ENCODE measurements around the gene PATJ.

Gene PATJ

DNA sequence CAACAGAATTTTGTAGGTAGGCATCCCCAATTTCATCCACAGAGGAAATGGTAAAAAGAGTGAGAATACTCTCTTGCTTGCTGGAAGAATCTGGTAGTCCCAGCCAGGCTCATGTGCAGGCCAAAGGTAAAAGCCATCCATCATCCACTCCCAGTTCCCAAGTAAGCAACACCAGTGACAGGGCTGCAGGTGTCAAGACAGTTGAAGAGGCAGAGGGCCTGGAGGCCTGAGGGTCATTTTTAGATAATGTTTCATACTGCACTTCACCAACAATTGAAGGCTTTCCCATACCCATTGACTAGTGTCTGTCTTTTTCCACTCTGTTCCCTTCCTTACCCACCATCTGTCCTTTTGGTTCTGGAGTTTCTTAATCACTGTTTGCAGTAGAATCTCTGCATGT lies 310.7 kb downstream of the PATJ start:
- Mint-ChIP-seq H3K27ac (no peak overlapping the region), H3K36me3 (ENCODE audit: low read depth) (peaks cover 3% of the 10 kb centered on the region), H3K4me1 (no peaks in the 10 kb centered on the region), H3K4me3 (no peak overlapping the region), H3K9me3 (no peaks in the 10 kb centered on the region), H3K27me3 (no peaks in the 10 kb centered on the region)
- ATAC-seq (no peak), DNase-seq (no peak)

DNA sequence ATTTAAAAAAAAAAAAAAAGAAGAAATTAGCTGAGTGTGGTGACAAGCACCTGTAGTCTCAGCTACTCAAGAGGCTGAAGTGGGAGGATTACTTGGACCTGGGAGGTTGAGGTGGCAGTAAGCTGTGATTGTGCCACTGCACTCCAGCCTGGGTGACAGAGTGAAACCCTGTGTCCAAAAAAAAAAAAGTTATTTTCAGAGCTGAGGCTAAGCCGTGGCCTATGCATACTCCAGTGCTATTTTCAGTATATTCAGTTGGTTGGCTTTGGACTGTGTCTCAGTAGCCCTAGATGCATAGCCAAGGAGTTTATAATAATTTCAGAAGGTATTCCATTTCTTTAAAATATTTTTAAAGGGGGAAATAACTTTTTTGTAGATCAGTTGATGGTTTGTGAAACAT lies 311.9 kb downstream of the PATJ start:
- Mint-ChIP-seq H3K4me1 (no peaks in the 10 kb centered on the region), H3K27ac (no peak overlapping the region), H3K27me3 (no peaks in the 10 kb centered on the region), H3K4me3 (no peak overlapping the region), H3K9me3 (no peaks in the 10 kb centered on the region), H3K36me3 (ENCODE audit: low read depth) (peaks cover 3% of the 10 kb centered on the region)
- ATAC-seq (no peak), DNase-seq (no peak)

DNA sequence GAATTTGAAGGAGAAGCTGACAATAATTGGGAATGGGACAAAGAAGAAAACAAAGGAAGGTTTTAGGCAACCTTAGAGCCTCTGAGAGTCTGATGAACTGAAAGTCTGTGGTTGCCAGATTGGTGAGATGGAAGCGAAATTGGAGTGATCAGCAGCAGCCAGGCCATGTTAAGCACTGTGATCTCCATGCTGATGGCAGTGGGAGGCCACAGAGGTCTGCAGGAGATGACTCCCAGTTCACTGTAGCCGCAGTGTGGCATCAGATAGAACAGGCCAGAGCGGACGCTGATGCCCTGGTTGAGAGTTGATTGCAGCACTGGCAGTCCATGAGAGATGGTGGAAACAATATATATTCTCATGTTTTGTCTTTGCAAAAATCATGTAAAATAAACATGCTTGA lies 314.9 kb downstream of the PATJ start:
- no peak for DNase-seq
- Mint-ChIP-seq H3K36me3 (ENCODE audit: low read depth) (peaks cover 2% of the 10 kb centered on the region), H3K27ac (no peak overlapping the region), H3K27me3 (no peaks in the 10 kb centered on the region), H3K4me3 (no peak overlapping the region), H3K9me3 (no peaks in the 10 kb centered on the region), H3K4me1 (no peaks in the 10 kb centered on the region)
- no peak for ATAC-seq

- DNase-seq (no peak), ATAC-seq (no peak)
- H3K4me1 Mint-ChIP-seq: no peaks in the 10 kb centered on the region
- H3K36me3 Mint-ChIP-seq (ENCODE audit: low read depth): peaks cover 3% of the 10 kb centered on the region
- no peak overlapping the region for H3K4me3 Mint-ChIP-seq
- no peaks in the 10 kb centered on the region for H3K27me3 Mint-ChIP-seq
- H3K27ac Mint-ChIP-seq: no peak overlapping the region
- no peaks in the 10 kb centered on the region for H3K9me3 Mint-ChIP-seq
Measured at GRCh38 chr1:62057641-62058290, 315.5 kb downstream of the PATJ start.

GRCh38 chr1:62058956-62059355 lies 316.7 kb downstream of the PATJ start:
- Mint-ChIP-seq H3K4me3 (no peak overlapping the region), H3K27ac (no peak overlapping the region)

GRCh38 chr1:62062087-62062486 lies 319.8 kb downstream of the PATJ start:
- Mint-ChIP-seq H3K9me3 (no peaks in the 10 kb centered on the region), H3K27ac (no peak overlapping the region), H3K4me1 (no peaks in the 10 kb centered on the region), H3K4me3 (no peak overlapping the region), H3K36me3 (ENCODE audit: low read depth) (peaks cover 18% of the 10 kb centered on the region), H3K27me3 (no peaks in the 10 kb centered on the region)
- ATAC-seq: no peak
- no peak for DNase-seq

More at GRCh38 chr1:62058956-62059355, 316.7 kb downstream of the PATJ start:
- H3K27me3 Mint-ChIP-seq: no peaks in the 10 kb centered on the region
- ATAC-seq: no peak
- H3K4me1 Mint-ChIP-seq: no peaks in the 10 kb centered on the region
- H3K36me3 Mint-ChIP-seq (ENCODE audit: low read depth): peaks cover 5% of the 10 kb centered on the region
- no peaks in the 10 kb centered on the region for H3K9me3 Mint-ChIP-seq
- no peak for DNase-seq

DNA sequence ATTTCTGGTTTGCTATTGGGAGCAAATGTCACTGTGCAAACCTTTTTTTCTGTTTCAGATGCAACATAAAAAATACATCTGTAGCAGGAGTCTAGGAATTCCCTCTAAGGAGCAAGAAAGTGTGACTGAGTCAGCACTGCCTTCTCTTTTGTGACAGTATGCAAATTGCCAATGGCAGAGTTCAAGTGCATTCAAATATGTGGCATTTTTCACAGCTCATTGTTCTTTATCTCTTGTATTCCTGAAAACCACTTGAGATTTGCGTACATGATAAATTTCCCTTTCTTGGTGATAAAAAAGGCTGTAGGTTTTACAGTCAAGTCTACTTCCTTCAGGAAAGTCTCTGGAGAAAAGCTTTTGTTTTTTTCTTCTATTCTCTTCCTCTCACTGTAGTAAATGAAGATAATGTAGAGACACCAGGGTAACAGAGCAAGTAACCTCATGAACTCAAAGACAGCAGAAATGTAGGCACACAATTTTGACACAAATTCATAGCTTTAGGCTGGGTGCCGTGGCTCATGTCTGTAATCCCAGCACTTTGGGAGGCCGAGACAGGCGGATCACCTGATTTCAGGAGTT lies 322.6 kb downstream of the PATJ start:
- no peaks in the 10 kb centered on the region for H3K27me3 Mint-ChIP-seq
- H3K4me3 Mint-ChIP-seq: no peak overlapping the region
- H3K36me3 Mint-ChIP-seq (ENCODE audit: low read depth): peaks cover 16% of the 10 kb centered on the region
- ATAC-seq (no peak), DNase-seq (no peak)
- H3K27ac Mint-ChIP-seq: no peak overlapping the region
- H3K4me1 Mint-ChIP-seq: no peaks in the 10 kb centered on the region
- no peaks in the 10 kb centered on the region for H3K9me3 Mint-ChIP-seq

GRCh38 chr1:62066713-62067112 lies 324.4 kb downstream of the PATJ start:
- H3K27ac Mint-ChIP-seq: no peak overlapping the region
- H3K9me3 Mint-ChIP-seq: no peaks in the 10 kb centered on the region
- no peak overlapping the region for H3K4me3 Mint-ChIP-seq
- H3K36me3 Mint-ChIP-seq (ENCODE audit: low read depth): peaks cover 16% of the 10 kb centered on the region
- no peak for ATAC-seq
- no peak for DNase-seq
- no peaks in the 10 kb centered on the region for H3K27me3 Mint-ChIP-seq
- H3K4me1 Mint-ChIP-seq: no peaks in the 10 kb centered on the region

- H3K4me3 Mint-ChIP-seq: no peak overlapping the region
- H3K27ac Mint-ChIP-seq: no peak overlapping the region
Measured at GRCh38 chr1:62068416-62068843, 326.1 kb downstream of the PATJ start.

GRCh38 chr1:62068978-62069377 lies 326.7 kb downstream of the PATJ start:
- Mint-ChIP-seq H3K4me3 (no peak overlapping the region), H3K9me3 (no peaks in the 10 kb centered on the region), H3K27ac (no peak overlapping the region), H3K36me3 (ENCODE audit: low read depth) (peaks cover 13% of the 10 kb centered on the region), H3K27me3 (no peaks in the 10 kb centered on the region), H3K4me1 (no peaks in the 10 kb centered on the region)
- DNase-seq: no peak
- no peak for ATAC-seq

More at GRCh38 chr1:62068416-62068843, 326.1 kb downstream of the PATJ start:
- H3K36me3 Mint-ChIP-seq (ENCODE audit: low read depth): peaks cover 15% of the 10 kb centered on the region
- DNase-seq: no peak
- no peaks in the 10 kb centered on the region for H3K9me3 Mint-ChIP-seq
- no peaks in the 10 kb centered on the region for H3K4me1 Mint-ChIP-seq
- H3K27me3 Mint-ChIP-seq: no peaks in the 10 kb centered on the region
- no peak for ATAC-seq

- Mint-ChIP-seq H3K36me3 (ENCODE audit: low read depth) (peaks cover 6% of the 10 kb centered on the region), H3K27ac (no peak overlapping the region), H3K4me1 (no peaks in the 10 kb centered on the region), H3K4me3 (no peak overlapping the region), H3K9me3 (no peaks in the 10 kb centered on the region), H3K27me3 (no peaks in the 10 kb centered on the region)
- DNase-seq (peak; percentile 4), ATAC-seq (no peak)
Measured at GRCh38 chr1:62070384-62071011, 328.2 kb downstream of the PATJ start.

GRCh38 chr1:62071695-62072094 lies 329.4 kb downstream of the PATJ start:
- Mint-ChIP-seq H3K4me3 (no peak overlapping the region), H3K36me3 (ENCODE audit: low read depth) (no peaks in the 10 kb centered on the region), H3K27ac (no peak overlapping the region), H3K9me3 (no peaks in the 10 kb centered on the region), H3K27me3 (no peaks in the 10 kb centered on the region), H3K4me1 (no peaks in the 10 kb centered on the region)
- DNase-seq: no peak
- ATAC-seq: no peak

DNA sequence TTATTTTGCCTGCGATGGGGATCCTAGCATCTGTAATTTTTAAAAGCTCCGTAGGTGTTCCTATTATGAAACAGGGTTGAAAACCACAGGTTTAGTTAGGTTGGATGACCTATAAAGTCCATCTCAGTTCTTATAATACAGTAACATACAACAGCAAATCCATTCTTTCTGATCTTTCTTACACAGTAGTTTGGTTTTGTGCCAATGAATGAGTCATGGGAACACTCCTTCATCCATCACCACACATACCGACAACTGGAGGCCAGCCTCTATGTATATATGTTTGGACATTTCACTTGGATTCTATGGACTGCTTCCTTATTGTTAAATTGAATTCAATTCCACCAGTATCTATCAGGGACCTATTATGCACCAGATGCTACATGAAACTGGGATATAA lies 334.0 kb downstream of the PATJ start:
- Mint-ChIP-seq H3K27me3 (no peaks in the 10 kb centered on the region), H3K27ac (no peak overlapping the region), H3K4me1 (no peaks in the 10 kb centered on the region), H3K36me3 (ENCODE audit: low read depth) (no peaks in the 10 kb centered on the region), H3K9me3 (no peaks in the 10 kb centered on the region), H3K4me3 (no peak overlapping the region)
- no peak for DNase-seq
- no peak for ATAC-seq

GRCh38 chr1:62077821-62078220 lies 335.5 kb downstream of the PATJ start:
- no peak overlapping the region for H3K27ac Mint-ChIP-seq
- no peaks in the 10 kb centered on the region for H3K4me1 Mint-ChIP-seq
- H3K4me3 Mint-ChIP-seq: no peak overlapping the region
- H3K36me3 Mint-ChIP-seq (ENCODE audit: low read depth): no peaks in the 10 kb centered on the region
- H3K9me3 Mint-ChIP-seq: no peaks in the 10 kb centered on the region
- no peaks in the 10 kb centered on the region for H3K27me3 Mint-ChIP-seq
- DNase-seq (no peak), ATAC-seq (no peak)
